NCI-H2081 (cell line): ENCODE measurements around the gene MEGF11.

Experiments
- DNase-seq, 2 experiments: peaks; one replicate each; lab custom pipeline; 2025; lab: John Stamatoyannopoulos, UW

MEGF11 gene

DNA sequence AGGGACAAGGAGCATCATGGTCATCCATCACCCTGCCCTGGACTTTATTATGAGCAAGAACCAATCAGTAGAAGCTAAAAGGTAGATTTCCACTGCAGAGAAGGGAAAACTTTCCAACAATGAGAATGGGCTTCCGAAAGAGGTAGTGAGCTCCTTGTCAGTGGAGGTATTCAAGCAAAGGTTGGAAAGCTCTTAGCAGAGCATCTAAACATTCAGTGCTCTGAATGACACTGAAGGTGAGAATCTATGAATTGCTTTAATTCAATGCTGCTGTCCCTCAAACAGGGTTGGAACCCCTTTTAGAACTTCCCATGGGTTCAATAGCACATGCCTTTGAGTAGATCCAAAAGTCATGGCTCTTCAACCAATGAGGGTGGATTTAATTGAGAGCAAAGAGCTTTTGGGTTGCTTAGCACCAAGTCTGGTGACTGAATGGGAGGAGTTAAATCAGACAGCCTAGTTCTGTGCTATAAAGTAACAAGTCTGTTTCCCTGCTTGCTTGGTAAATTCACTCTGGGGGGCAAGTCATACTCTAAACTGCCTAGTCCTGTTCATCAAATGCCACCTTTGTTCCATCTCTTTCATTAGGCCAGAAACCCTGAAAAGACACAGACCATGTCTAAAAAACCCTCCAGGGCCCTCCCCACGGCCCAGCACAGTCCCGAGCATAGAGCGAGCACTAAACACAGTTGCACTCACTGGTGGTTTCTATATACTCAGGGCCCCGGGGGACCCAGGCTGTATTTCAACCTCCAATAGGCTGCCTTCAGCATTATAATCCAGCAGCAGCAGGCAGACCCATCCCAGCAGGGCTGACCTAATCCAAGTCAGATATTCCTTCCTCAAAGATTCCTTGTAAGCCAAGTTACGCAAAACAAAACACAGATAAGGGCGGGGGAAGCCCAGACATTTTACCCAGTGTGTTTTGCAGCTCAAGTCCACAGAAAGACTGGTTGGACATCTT, 161.2 kb downstream of the MEGF11 start:
- no peak for DNase-seq

DNA sequence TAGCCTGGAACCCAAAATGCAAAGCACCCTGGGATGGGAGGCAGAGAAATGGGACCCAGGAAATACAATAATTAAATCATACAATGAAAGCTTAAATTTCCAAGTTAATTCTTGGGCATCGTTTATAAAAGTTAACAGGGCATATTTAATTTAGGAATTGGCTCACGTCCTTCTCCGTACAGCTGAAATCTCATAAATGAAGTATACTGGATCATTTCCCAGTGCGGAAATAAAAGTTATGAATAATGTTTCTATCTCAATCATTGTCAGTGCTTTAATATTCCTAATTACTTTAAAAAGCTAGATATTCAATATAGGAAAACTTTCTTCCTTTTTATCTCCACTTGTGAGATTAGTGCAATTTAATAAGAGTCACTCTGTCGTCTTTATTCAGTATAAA, 164.0 kb downstream of the MEGF11 start:
- no peak for DNase-seq

DNA sequence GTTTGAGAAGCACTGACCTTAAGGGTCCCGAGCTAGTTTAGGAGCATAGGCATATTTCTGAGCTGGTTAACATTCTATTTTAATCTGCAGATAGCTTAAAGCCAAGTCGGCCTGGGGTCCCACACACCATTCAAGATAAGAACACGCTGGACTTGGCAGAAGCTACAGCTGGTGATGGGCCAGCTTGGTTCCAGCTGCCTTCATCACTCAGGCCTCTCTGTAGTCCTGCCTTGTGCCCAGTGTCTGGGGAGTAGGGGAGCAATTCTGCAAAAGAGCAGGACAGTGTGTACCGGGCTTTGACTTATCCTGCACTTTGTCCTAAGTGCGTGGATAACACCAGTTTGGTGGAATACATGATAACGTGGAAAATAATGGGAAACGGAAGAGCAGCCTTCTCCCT, 164.5 kb downstream of the MEGF11 start:
- DNase-seq, result no peak

DNA sequence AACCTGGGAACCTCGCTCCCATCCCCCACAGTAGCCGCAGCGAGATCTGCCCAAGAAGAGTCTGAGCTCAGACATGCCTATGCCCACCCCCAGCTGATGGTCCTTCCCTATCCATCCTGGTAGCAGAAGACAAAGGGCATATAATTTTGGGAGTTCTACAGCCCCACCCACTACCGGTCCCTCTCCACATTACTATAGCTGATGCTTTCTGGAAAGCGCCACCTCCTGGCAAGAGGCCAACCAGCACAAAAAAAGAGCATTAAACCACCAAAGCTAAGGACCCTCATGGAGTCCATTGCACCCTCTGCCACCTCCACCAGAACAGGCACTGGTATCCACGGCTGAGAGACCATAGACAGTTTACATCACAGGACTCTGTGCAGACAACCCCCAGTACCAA, 168.4 kb downstream of the MEGF11 start:
- no peak for DNase-seq

DNA sequence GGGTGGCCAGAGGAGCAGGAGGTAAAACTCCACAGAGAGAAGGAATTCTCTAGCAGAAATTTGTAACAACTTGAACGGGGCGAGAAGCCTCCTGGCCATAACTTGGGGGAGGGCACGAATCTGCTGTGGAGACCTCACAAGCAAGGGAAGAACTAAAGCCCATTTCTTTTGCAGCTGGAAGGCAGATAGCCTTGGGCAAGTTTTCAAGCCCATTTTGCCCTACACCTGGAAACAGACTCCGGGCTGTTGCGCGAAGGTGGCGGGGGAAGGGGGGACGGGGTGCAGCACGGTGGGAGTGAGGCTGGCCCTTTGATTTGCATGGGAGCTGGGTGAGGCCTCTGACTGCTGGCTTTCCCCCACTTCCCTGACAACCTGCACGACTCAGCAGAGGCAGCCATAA, 168.8 kb downstream of the MEGF11 start:
- no peak for DNase-seq

DNA sequence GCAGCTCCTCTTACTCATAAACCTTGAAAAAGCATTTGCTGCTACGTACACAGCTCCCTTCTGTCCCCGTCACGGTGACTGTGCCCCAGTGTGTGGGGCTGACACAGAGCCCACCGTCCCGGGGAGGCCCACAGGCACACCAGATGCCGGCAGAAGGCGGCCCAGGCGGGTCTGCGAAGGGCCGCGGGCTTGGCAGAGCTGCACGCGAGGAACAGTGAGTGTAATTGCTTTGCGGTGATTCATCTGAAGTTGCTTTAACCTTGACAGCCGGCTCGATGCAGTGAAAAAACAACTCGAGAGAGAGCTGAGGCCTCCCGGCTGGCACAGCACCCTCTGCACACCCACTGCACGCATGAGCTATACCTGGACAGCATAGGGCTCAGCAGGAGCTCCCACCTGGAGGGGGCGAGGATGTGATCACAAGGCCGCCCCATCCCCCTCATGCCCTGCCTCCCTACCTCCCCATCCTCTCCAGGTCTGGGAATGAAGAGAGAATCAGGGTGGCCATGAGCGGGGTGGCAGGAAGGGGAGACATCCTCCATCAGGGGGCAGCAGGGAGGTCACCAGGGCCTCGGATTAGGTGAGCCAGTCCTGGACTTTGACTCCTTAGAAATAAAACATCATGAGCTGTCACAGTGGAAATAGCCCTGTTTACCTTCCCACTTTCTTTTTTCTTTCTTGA, 172.7 kb downstream of the MEGF11 start:
- DNase-seq, result no peak

DNA sequence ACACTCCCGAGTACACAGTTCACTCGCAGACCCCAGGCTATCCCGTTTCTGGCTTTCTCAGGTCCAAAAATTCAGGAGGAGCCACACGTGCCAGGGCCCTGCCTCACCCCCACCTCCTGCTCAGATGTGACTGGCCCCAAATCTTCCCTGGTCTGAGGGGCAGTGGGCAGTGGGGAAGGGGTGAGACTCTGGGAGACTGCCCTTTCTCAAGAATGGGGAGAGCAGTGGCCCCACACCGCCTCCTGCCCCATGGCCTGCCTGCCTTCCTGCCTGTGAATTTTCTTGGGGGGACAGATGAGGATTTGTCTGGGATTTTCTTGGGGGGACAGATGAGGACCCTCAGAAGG, 174.6 kb downstream of the MEGF11 start:
- DNase-seq, result no peak

DNA sequence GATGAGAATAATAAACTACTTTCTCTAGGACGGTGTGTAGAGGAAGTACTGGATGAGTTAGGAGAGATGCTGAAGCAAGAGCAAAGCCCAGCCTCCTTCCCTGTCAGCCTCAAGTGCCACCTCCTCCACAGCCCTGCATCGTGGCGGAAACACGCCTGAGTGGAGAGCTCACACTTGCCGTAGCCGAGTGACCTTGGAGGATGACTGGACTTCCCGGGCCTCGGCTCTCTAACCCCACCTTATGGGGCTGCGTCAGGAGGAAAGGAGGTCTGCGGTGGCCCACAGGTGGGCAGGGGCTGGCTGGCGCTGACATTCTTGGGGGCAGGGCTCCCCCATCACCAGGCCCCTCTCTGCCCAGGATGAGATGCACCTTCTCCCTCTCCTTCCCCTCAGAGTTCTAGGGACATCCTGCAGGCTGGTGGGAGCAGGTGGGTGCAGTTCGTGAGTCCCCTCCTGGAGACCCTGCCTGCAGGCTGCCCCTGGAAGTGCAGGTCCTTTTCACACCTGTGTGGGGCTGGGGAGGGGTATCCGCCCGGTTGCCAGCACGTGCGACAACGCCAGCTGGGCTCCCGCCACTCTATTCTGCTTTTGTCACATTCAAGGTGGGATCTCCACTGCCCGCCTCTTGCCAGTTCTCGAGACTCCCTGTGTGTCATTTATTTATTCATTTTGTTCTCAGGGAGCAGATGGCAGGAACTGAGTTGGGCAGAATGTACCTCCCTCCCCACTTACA, 175.2 kb downstream of the MEGF11 start:
- no peak for DNase-seq

DNA sequence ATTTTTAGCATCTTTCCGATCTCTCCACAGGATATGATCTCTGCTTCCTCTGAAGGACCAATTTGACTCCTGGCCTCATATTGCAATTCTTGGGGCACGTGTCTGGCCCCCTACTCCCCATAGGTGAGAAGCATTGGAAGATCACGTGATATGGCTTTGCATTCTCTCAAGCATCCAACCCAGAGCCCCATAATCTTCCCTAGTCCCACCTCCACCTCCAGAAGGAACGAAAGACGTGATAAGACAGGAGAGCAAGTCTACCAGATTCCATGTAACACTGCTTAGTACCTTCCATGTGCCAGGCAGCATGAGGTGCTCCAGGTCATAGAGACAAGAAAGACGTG, 176.3 kb downstream of the MEGF11 start:
- DNase-seq, result no peak

DNA sequence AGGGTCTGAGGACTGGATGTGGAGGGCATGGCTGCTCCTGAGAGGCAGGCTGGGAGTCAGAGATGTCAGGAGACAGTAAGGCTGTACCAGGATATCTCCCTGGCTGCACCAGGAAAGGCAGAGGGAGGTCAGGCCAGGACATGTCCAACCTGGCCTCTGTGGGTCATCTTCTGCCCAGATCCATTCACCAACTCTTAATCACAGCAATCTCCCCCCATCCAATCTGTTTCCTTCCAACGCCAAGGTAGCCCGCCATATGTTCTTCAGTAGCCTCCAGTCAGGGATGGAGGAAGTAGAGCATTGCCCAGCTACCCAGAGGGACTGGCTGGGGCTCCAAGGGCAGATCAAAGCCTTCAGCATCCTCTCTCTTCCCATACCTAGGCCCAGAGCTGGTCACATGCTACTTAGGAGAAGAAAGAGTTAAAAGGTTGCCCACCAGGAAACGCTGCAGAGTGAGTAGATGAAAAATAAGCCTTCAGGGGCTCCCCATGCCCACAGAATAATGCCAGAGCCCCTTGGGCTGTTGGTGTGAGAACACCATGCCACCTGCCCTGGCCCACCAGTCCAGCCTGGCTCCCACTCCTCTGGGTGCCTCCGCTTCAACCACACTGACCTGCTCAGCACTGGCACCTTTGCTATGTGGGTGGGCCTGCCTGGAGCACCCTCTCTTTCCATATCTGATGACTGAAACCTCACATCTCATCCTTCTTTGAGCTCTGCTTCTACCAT, 176.8 kb downstream of the MEGF11 start:
- no peak for DNase-seq

DNA sequence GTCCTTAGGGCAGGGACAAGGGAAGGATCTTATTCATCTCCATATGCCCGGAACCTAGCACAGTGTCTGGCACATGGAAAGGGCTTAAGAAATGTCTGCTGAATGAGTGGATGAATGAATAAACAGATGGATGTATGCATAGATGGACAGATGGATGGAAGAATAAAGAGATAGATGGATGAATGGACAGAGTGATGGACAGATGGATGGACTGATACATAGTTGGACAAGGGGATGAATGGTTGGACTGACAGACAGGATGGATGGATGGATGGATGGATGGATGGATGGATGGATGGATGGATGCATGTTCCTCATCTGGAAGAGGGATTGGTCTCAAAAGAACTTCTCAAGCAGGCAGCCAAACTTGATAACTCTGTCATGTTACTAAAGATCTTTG, 177.6 kb downstream of the MEGF11 start:
- no peak for DNase-seq

DNA sequence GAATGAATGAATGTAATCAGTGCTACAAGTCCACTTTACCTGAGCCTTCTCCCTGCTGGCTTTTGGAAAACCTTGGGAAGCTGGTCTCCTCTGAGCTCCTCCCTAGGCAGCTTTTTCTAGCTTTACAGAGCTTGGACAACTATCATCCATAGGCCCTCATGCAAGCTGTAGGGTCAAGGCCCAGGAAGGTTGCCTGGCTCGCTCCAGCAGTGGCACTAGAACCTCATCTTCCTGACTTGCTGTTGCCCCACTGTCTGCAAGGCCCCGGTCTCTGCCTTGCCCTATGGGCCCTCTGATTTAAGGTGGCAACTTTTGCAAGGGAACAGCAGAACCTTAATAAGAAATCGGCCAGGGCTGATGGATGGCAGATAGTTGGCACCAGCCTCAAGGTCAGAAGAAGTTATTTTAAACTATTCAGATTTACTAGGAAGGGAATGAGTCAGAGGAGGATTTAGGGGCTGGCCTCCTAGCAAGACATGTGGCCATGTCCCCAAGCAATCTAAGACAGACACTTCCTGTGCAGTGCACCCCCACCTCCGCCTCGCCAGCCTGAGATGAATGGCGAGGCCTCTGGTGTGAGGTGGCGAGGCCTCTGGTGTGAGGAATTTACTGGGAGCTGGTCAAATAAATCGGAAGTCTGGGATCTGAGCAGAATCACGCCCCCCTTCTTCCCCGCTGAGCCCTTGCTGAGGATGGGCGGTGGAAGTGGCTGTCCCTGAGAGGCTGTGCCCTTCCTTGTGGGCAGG, 180.8 kb downstream of the MEGF11 start:
- DNase-seq, result no peak

DNA sequence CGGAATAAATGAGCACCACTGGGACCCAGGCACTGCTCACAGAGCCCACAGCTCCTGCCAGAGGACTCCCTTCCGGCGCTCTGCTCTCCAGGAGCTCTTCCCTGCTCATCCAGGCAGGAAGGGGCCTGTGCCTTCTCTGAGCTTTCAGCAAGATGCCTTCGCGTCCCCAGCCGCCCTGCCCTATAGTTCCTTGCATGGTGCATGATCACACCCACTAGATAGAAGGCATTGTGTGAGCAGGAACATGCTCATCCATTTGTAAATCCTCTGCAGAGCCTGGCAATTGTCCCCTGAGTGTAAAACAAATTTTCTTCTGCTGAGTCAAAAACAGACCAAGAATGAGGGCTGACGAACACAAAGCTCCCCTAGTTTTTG, 181.6 kb downstream of the MEGF11 start:
- DNase-seq, result no peak

DNA sequence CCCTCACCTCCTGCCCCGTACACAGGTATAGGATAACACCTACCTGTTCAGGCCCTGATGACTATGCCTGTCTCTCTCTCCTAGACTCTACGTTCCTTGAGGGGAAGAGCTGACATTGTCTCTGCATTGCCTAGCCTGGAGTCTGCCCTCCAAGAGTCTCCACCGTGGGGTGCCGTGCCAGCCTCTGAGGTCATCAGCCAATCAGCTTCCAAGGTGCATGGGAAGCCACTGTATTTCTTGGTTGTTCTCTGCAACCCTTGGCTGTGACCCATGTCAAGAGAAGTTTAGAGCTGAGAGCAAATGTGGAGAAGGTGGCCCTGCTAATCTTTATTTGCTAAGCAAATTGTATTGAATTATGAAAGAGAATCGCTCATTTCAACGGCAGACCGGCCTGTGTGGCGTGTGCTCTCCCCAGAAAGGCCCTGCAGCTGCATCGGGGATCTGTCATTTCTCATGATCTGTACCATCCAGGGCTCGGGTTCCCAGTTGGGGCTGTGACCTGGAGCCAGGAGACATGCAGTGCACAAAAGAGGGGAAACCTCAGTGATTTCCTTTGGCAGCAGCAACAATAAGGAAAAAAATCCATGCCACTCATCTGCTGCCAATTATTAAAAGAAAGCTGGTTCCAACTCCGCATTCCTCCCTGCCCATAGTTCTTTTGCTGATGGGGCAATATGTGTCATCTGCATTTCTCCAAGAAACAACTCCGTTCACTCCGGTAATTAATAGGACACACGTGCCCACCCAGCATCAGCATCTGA, 182.2 kb downstream of the MEGF11 start:
- DNase-seq, result no peak

DNA sequence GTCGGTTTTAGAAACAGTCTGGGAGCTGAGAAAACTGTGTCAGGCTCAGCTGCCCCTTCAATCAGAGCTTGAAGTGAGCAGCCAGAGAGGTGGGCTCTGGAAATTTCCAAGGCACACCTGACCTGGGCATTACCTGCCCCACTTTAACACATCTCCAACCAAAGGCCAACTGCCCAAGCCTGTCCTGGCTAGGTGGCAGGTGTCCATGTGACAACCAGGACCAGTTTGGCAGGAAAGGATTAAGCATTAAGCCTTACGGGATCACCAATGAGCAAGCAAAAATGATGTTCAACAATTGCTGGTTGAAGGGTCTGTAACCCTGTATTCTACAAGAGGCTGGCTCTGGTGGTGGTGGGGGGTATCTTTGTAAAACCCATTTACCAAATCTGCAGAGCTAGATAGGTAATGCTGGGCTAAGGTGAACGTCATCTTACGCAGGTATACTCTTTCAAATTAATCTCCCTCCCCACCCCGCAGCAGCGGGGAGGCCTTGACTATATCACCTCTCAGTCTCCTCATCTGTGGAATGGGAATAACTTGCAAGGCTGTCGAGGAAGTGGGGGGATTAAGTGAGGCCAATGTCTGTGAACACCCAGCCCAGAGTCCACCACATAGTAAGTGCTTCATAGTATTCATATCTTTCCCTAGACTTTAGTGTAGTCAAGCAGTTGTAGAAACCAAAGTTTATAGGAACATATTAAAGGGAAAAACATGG, 183.2 kb downstream of the MEGF11 start:
- DNase-seq, result no peak

DNA sequence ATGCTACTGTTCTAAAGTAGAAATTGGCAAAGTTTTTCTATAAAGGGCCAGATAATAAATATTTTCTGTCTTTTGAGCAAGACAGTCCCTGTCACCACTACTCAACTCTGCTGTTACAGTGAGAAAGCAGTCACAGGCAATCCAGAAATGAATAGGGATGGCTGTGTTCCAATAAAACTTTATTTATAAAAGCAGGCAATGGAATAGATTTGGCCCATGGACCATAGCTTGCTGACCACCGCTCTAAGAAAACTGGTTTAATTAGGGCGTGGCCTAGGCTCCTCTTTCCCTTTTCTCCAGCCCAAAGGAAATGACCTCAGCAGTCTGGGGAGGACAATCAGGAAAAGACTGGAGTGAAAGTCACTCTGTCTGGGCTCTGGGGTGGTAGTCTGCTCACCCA, 183.8 kb downstream of the MEGF11 start:
- DNase-seq, result no peak

DNA sequence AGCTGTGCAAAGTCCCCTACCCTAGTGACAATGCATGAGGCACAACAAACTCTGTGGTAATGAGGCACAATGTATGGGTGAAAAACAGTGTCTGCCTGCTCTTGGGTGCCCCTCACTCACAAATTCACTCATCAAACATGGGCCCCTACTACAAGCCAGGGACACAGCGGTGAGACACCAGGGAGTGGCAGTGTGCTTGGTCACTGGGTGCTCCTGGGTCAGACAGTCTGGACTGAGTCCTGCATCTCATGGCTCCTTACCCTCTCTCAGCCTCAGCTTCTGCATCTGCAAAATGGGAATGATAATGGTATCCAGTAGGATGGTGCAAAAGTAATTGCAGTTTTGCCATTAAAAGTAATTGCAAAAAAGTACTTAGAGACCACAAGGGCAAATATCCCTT, 184.7 kb downstream of the MEGF11 start:
- DNase-seq, result no peak

DNA sequence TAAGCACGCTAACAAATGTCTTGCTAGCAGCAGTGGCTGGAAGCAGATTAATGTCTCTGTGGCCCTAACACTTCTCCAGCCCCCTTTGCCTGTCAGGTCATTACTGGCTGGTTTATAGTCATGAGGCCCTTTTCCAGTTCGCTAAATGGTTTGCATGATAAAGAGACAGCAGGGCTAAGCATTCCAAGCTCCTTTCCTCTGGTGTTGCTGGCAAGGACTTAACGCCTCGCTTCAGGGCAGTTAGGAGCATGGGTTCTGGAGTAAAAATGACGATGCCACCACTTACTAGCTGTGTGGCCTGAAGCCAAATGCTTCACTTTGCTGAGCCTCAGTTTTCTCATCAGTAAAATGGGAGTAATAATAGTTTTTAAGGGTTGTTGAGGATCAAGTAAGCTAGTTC, 185.9 kb downstream of the MEGF11 start:
- DNase-seq, result no peak

DNA sequence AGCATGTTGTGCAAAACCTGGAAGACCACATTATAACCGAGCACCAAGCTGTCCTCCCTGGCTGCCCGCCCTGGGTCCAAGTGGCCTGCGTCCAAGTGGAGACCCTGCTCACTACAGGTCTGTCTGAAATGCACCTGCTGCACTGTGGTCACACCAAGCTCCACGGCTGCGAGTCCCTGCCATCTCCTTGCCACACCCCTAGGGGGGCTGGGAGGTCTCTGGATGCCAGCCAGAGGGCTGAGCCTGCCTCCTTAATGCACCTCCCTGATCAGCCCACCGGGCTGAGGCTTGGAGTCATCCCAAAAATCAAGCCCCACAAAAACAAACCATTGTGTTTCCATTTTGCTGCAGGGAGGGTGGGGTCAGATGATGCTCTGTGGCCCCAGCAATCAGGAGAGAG, 187.1 kb downstream of the MEGF11 start:
- DNase-seq, result peak in 1 of 2 experiments; percentile 9

DNA sequence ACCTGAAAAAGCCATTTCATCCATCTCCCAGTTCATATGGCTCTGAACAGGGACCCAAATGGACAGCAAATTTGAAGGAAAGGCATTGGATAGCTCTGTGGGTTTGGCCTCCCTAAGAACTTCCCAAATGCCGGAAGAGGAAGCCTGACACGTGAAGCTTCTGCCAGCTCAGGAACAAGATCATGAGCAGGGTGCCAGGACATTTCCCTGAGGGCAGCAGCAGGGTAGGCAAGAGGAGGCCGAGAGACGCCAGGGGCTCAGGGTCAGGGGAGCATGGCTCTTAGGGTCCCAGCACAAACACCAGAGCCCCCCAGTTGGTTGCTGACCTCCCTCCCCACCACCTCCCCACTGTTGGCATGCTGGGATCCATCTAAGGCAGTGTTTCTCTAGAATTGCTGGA, 187.5 kb downstream of the MEGF11 start:
- no peak for DNase-seq
